ENCODE measurements around the gene GLTP.

- TF ChIP-seq CTCF (IDR thresholded peaks at IDR 0.05; ENCODE audit: low read length), result no peak
- TF ChIP-seq EZH2 (optimal IDR thresholded peaks at IDR 0.05; ENCODE audit: low read depth, low read length), result no peak
Observed at GRCh38 chr12:109876406-109876805, 3.9 kb downstream of the GLTP start.

Measured in MM.1S (cell line).